Tibial nerve (tissue), 4 donors: ENCODE data around the gene ZNF79. TPM values are rescaled to one million over a fixed set of nuclear protein-coding genes. Genes with fewer than 3 reads are reported as not detected.

Experiments
- DNase-seq, 2 donors: peaks; one replicate each; pipeline ENCODE4 v3.0.0-alpha.2; 2019; ENCODE audit warnings: low spot score in 2 of 2
- H3K27ac ChIP-seq, 4 donors: fragments of 200-600 bp; sonication (generic) in 3 of 4; one replicate each; pipeline ENCODE4 v1.5.1; 2017 to 2019; ENCODE audit warnings: mild to moderate bottlenecking in 1 of 4
- H3K27me3 ChIP-seq, 2 donors: fragments of 200-600 bp; sonication (generic) in 1 of 2; one replicate each; pipeline versions ENCODE4 v1.5.1 to v1.6.0; 2017 to 2019
- H3K36me3 ChIP-seq, 3 donors: fragments of 200-600 bp; sonication (generic); one replicate each; pipeline ENCODE4 v1.5.1; 2018 to 2019
- H3K4me1 ChIP-seq, 4 donors: fragments of 200-600 bp; sonication (generic) in 3 of 4; one replicate each; pipeline ENCODE4 v1.5.1; 2017 to 2019
- H3K4me3 ChIP-seq, 4 donors: fragments of 200-600 bp; sonication (generic) in 3 of 4; one replicate each; pipeline ENCODE4 v1.5.1; 2017 to 2019; ENCODE audit warnings: mild to moderate bottlenecking in 1 of 4, moderate library complexity in 1 of 4
- H3K9me3 ChIP-seq, 4 donors: fragments of 200-600 bp; sonication (generic) in 3 of 4; one replicate each; pipeline ENCODE4 v1.5.1; 2017 to 2019
- CTCF ChIP-seq, 5 experiments: fragments of 200-600 bp in 3 of 5; fragments of 450-650 bp in 2 of 5; sonication (generic) in 3 of 5; IDR thresholded peaks; one replicate each; pipeline ENCODE4 v1.5.1; 2016 to 2019; ENCODE audit warnings: antibody characterized with exemption in 5 of 5, mild to moderate bottlenecking in 3 of 5, moderate library complexity in 2 of 5
- EP300 ChIP-seq, 2 donors: sonication (generic); formaldehyde crosslinking; IDR thresholded peaks; one replicate each; pipeline ENCODE4 v1.6.1; 2017; ENCODE audit warnings: antibody characterized with exemption in 2 of 2, mild to moderate bottlenecking in 1 of 2
- POLR2A ChIP-seq, 2 donors: fragments of 450-650 bp; IDR thresholded peaks; one replicate each; pipeline ENCODE4 v1.6.1; 2017; ENCODE audit warnings: antibody characterized with exemption in 2 of 2, mild to moderate bottlenecking in 2 of 2, moderate library complexity in 2 of 2
- WGBS, 2 donors: methylation state at CpG; one replicate each; pipeline ENCODE4 v1.1.5; 2018; 5-methylcytosine and 5-hydroxymethylcytosine counted together
- total RNA-seq, 4 donors: library from RNA; depleted of rRNA; stranded (reverse); fragments of >200 nt; gene quantifications; one replicate each; pipeline ENCODE4 v1.1.0, GENCODE V29; 2016

Gene ZNF79
- total RNA-seq, 4 donors from 2014 or later: 11.6 to 18.0 (median 13.0) TPM

- Histone ChIP-seq H3K4me3 (no peak overlapping the region), H3K4me1 (peaks cover 0 to 17% (median 5%) of the 10 kb centered on the region in 4 donors), H3K9me3 (no peaks in the 10 kb centered on the region), H3K36me3 (peaks cover 0 to 7% (median 0%) of the 10 kb centered on the region in 3 donors), H3K27ac (no peak overlapping the region), H3K27me3 (no peaks in the 10 kb centered on the region)
- no peak for TF ChIP-seq EP300 (IDR thresholded peaks at IDR 0.05)
- no peak for TF ChIP-seq CTCF (IDR thresholded peaks at IDR 0.05)
- TF ChIP-seq POLR2A (IDR thresholded peaks at IDR 0.05): no peak
- DNase-seq: no peak
- 88 to 97% methylated on average over 4 of the region's 4 CpGs for WGBS, 2 donors
Measured at GRCh38 chr9:127386249-127386648, 37.9 kb upstream of the ZNF79 start.

- 86 to 89% methylated on average over 10 of the region's 10 CpGs for WGBS, 2 donors
- no peaks in the 10 kb centered on the region for H3K27me3 ChIP-seq
- no peak overlapping the region for H3K4me3 ChIP-seq
- peaks cover 0 to 11% (median 0%) of the 10 kb centered on the region in 3 donors for H3K36me3 ChIP-seq
- TF ChIP-seq POLR2A (IDR thresholded peaks at IDR 0.05) (no peak), EP300 (IDR thresholded peaks at IDR 0.05) (no peak), CTCF (IDR thresholded peaks at IDR 0.05) (no peak)
- H3K9me3 ChIP-seq: no peaks in the 10 kb centered on the region
- no peak overlapping the region for H3K27ac ChIP-seq
- no peak for DNase-seq
- peaks cover 0 to 17% (median 5%) of the 10 kb centered on the region in 4 donors for H3K4me1 ChIP-seq
Measured at GRCh38 chr9:127386981-127387380, 37.2 kb upstream of the ZNF79 start.

GRCh38 chr9:127388037-127388855, 35.9 kb upstream of the ZNF79 start:
- WGBS, 2 donors: 27 to 29% methylated on average over 10 of the region's 10 CpGs
- Histone ChIP-seq H3K36me3 (peaks cover 0 to 15% (median 0%) of the 10 kb centered on the region in 3 donors), H3K27ac (peak overlapping the region; percentile 27 to 87 (median 54)), H3K4me1 (peaks cover 0 to 17% (median 5%) of the 10 kb centered on the region in 4 donors), H3K9me3 (no peaks in the 10 kb centered on the region), H3K27me3 (no peaks in the 10 kb centered on the region), H3K4me3 (no peak overlapping the region)
- DNase-seq: peak; percentile 39 to 75
- peak; percentile 18 to 79 for TF ChIP-seq EP300 (IDR thresholded peaks at IDR 0.05)
- peak in 1 of 5 experiments; percentile 12 for TF ChIP-seq CTCF (IDR thresholded peaks at IDR 0.05)
- no peak for TF ChIP-seq POLR2A (IDR thresholded peaks at IDR 0.05)

GRCh38 chr9:127388856-127389238, 35.3 kb upstream of the ZNF79 start:
- TF ChIP-seq POLR2A (IDR thresholded peaks at IDR 0.05) (no peak), CTCF (IDR thresholded peaks at IDR 0.05) (no peak), EP300 (IDR thresholded peaks at IDR 0.05) (no peak)
- 37 to 42% methylated on average over 6 of the region's 6 CpGs for WGBS, 2 donors
- DNase-seq: no peak
- H3K4me3 ChIP-seq: no peak overlapping the region
- peaks cover 0 to 17% (median 5%) of the 10 kb centered on the region in 4 donors for H3K4me1 ChIP-seq
- H3K36me3 ChIP-seq: peaks cover 0 to 15% (median 0%) of the 10 kb centered on the region in 3 donors
- no peaks in the 10 kb centered on the region for H3K9me3 ChIP-seq
- no peaks in the 10 kb centered on the region for H3K27me3 ChIP-seq
- peak overlapping the region; percentile 27 to 87 (median 54) for H3K27ac ChIP-seq
